Measurements from ENCODE around the gene TUFT1.
A peak's percentile ranks its signal among the peaks of the same experiment; 100 is the strongest.

TUFT1 gene

DNA sequence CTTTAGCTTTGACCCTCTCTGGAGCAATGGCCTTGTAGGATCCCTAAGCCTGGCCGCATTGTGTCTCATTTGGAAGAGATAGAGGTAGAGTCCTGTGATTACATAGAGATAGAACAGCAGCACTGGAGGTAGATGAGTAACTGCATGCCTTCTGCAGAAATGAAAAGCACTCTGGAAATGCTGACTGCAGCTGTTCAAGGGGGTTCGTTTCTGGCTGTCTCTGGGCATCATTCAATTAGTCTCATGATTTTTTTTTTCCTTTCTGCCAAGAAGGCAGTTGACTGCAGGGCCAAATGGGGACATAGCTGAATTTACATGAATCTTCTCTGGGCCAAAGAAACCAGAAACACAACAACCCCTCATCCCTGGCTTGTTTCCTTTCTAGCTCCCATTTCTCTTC is 43.7 kb downstream of the TUFT1 start:
- peak; percentile 14 for DNase-seq (ENCODE audit: low read depth)
- TF ChIP-seq, protein P1, sequence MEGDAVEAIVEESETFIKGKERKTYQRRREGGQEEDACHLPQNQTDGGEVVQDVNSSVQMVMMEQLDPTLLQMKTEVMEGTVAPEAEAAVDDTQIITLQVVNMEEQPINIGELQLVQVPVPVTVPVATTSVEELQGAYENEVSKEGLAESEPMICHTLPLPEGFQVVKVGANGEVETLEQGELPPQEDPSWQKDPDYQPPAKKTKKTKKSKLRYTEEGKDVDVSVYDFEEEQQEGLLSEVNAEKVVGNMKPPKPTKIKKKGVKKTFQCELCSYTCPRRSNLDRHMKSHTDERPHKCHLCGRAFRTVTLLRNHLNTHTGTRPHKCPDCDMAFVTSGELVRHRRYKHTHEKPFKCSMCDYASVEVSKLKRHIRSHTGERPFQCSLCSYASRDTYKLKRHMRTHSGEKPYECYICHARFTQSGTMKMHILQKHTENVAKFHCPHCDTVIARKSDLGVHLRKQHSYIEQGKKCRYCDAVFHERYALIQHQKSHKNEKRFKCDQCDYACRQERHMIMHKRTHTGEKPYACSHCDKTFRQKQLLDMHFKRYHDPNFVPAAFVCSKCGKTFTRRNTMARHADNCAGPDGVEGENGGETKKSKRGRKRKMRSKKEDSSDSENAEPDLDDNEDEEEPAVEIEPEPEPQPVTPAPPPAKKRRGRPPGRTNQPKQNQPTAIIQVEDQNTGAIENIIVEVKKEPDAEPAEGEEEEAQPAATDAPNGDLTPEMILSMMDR (conservative IDR thresholded peaks at IDR 0.05; ENCODE audit: low read depth, low read length), result no peak
- no peak overlapping the region for H3K4me3 ChIP-seq (ENCODE audit: low read depth, low read length)

DNA sequence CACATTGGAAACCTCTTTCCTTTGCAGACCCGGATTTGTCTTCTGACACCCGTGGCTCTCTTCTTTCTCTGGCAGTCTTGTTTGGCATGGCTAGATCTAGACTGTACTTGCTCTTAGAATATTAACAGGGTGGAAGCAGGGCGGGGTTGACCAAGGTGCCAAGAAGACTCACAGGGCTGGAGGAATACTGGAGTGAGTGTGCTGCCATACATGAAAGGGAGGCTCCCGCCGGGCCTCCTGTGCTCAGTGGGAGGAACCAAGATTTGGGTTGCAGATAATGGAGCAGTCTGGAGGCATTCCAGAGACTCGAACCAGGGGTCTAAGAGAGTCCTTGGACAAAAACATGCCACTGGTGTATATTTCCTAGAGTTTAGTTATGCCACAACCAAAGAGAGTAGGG is 44.2 kb downstream of the TUFT1 start:
- H3K4me3 ChIP-seq (ENCODE audit: low read depth, low read length), result no peak overlapping the region
- no peak for DNase-seq (ENCODE audit: low read depth)
- TF ChIP-seq, protein P1 (conservative IDR thresholded peaks at IDR 0.05; ENCODE audit: low read depth, low read length), result no peak

DNA sequence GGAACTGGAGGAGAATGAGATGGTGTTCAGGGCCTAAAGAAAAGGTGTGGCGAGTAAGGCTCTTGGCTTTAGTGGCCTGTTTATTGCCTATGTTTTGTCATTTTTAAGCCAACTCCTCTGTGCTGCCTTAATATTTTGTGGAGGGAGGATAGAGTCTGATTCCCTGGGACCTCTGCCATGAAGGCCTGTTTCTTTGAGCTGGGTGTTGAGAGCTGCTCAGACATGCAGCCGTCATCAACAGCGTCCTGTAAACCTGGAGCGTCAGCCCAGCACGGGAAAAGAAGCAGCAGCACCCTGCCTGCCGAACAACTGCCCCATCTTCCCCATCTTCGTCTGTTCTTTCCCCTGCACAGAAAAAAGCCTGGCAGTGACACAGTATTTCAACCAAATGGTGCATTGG is 44.7 kb downstream of the TUFT1 start:
- DNase-seq (ENCODE audit: low read depth), result no peak
- TF ChIP-seq, protein P1 (conservative IDR thresholded peaks at IDR 0.05; ENCODE audit: low read depth, low read length), result no peak

DNA sequence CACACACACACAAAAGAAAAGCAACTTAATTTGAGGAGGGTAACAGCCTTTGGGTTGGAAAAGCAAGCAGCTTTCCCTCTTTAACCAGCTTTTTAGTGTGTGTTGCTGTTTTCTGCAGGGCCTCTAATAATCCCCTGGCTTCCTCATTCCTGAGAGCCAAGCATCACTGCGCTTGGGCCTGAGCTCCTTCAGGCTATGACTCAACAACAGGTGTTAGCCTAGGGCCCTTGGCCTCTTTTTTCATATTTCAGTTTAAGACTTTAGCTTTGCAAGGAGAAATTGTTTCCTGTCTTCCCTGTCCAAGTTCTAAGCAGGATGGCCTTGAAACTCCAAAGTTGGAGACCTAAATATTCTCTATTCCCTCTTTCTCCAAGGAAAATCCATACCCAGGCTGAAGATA is 45.5 kb downstream of the TUFT1 start:
- TF ChIP-seq, protein P1 (conservative IDR thresholded peaks at IDR 0.05; ENCODE audit: low read depth, low read length), result no peak
- no peak overlapping the region for H3K4me3 ChIP-seq (ENCODE audit: low read depth, low read length)
- DNase-seq (ENCODE audit: low read depth), result peak; percentile 72

More for the DNA sequence above, 44.7 kb downstream of the TUFT1 start:
- no peak overlapping the region for H3K4me3 ChIP-seq (ENCODE audit: low read depth, low read length)

DNA sequence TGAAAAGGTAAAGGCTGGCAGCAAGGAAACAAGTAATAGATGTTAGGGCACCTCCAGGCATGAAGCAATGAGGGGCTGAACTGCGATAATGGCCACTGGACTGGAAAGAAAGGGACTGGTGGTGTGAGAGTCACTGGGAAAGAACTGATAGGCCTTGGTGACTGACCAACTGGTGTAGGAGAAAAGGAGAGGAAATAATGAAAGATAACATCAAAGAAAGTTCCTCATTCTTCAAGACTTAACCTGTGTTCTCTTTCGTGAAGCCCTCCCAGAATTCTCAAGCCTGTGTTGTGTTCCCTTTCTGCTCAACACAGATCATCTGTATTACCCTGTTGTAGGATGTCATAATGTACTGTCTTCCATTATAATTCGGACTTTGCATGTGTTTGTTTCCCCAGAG is 50.9 kb downstream of the TUFT1 start:
- no peak overlapping the region for H3K4me3 ChIP-seq (ENCODE audit: low read depth, low read length)
- TF ChIP-seq, protein P1 (conservative IDR thresholded peaks at IDR 0.05; ENCODE audit: low read depth, low read length), result no peak
- no peak for DNase-seq (ENCODE audit: low read depth)

DNA sequence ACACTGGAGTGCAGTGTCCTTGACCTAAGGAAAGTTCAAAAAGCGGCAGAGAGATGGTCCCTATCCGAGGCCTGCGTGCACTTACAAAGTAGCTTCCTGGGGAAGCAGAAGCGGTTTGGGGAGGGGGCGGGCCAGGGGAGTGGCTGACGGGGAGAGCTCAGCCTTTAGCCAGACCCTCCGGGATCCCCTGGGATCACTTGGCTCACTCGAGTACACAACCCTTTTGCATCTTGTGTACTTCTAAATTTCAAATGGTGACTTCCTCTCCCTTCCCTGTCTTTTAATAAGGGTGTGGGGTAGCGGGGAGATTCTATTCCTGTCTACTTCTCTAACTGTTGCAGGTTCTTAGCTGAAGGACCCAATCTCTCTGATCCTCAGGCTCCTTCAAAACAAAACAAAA is 53.6 kb downstream of the TUFT1 start:
- TF ChIP-seq, protein P1 (conservative IDR thresholded peaks at IDR 0.05; ENCODE audit: low read depth, low read length), result no peak
- no peak for DNase-seq (ENCODE audit: low read depth)
- H3K4me3 ChIP-seq (ENCODE audit: low read depth, low read length), result no peak overlapping the region

DNA sequence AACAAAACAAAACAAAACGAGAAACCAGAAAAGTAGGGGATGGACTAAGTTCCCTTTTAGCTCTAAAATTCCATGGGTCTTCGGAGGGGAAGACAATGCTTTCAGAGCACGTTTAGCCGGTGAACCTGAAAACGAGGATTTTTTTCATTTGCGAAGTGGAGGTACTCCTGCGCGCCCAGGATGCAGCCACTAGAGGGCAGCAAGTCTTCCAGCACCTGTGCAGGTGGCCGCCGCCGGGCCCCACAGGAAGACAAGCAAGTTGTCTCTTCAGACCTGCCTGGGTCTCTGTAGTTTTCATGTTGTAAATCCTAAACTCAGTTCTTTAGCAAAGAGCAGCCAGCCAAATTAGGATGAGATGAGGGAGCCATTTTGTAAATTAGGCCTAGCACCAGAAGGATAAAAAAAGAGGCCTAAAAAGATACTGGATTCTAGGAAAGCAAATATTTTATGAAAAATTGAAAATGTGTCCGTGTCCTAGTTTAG is 54.1 kb downstream of the TUFT1 start:
- no peak overlapping the region for H3K4me3 ChIP-seq (ENCODE audit: low read depth, low read length)
- TF ChIP-seq, protein P1 (conservative IDR thresholded peaks at IDR 0.05; ENCODE audit: low read depth, low read length), result peak; percentile 96
- DNase-seq (ENCODE audit: low read depth), result peak; percentile 69

Measured in choroid plexus epithelial cell (primary cell).